Endothelial cell of umbilical vein (primary cell): ENCODE measurements around the gene SMAD7. TPM values are rescaled to one million over a fixed set of nuclear protein-coding genes. Genes with fewer than 3 reads are reported as not detected.

Source experiments
- BruUV-seq: library from RNA; stranded (reverse); fragments of 400-500 nt; replicated peaks from 2 replicates; lab custom pipeline; 2021; lab: Mats Ljungman, UMichigan
- CTCF ChIA-PET: fragments of 300-600, 350-600 bp; sonication (Branson Sonifier 250); formaldehyde crosslinking; loops from one replicate; lab custom pipeline; 2021; ENCODE audit warnings: antibody characterized with exemption, inconsistent platforms; lab: Charles Lee
- POLR2A ChIA-PET: fragments of 300-600, 350-600 bp; sonication (Branson Sonifier 250); formaldehyde crosslinking; loops from one replicate; lab custom pipeline; 2021; ENCODE audit warnings: antibody characterized with exemption, inconsistent platforms; lab: Charles Lee
- DNase-seq: peaks from one replicate; pipeline ENCODE4 v3.0.0-alpha.2; 2011; ENCODE audit warnings: low read depth, low spot score
- FAIRE-seq: peaks from 2 replicates; lab custom pipeline; 2011; peaks lifted over from hg19 to GRCh38; lab: Jason Lieb, UNC
- H2AFZ ChIP-seq: 2 replicates; pipeline ENCODE4 v1.6.0; 2012; ENCODE audit warnings: low read depth, low read length, control low read depth, inconsistent platforms
- H3K27ac ChIP-seq: 2 replicates; pipeline ENCODE4 v1.5.1; 2011; ENCODE audit warnings: low read depth, mild to moderate bottlenecking, control low read depth, low read length, moderate library complexity; ENCODE audit not compliant: insufficient read depth
- H3K27me3 ChIP-seq, 2 experiments: 2 replicates each; pipeline versions ENCODE4 v1.6.0 to v1.6.1; 2011; ENCODE audit warnings: low read length in 2 of 2, mixed read lengths in 1 of 2; ENCODE audit not compliant: control insufficient read depth in 2 of 2, insufficient read depth in 2 of 2
- H3K36me3 ChIP-seq, 2 experiments: 2 replicates in 1 of 2; 3 replicates in 1 of 2; pipeline ENCODE4 v1.5.1; 2011; ENCODE audit warnings: low read length in 2 of 2, mild to moderate bottlenecking in 1 of 2, moderate library complexity in 1 of 2; ENCODE audit not compliant: control insufficient read depth in 2 of 2, insufficient read depth in 2 of 2; ENCODE audit errors: extremely low read depth in 1 of 2
- H3K4me1 ChIP-seq: 3 replicates; pipeline ENCODE4 v1.5.1; 2011; ENCODE audit warnings: mild to moderate bottlenecking, low read length; ENCODE audit not compliant: control insufficient read depth, insufficient read depth; ENCODE audit errors: extremely low read depth
- H3K4me2 ChIP-seq: 2 replicates; pipeline ENCODE4 v1.6.1; 2011; ENCODE audit warnings: low read length, control low read depth, mixed read lengths; ENCODE audit not compliant: insufficient read depth
- H3K4me3 ChIP-seq, 3 experiments: fragments of 200-600 bp in 1 of 3; sonication (generic), shearing (Covaris generic) in 1 of 3; replicated peaks in 1 of 3; 2 replicates each; pipeline ENCODE4 v1.5.1; 2011 to 2016; ENCODE audit warnings: control low read depth in 3 of 3, low read length in 3 of 3, mild to moderate bottlenecking in 2 of 3, inconsistent platforms in 1 of 3, low read depth in 1 of 3, moderate library complexity in 1 of 3; ENCODE audit not compliant: insufficient read depth in 1 of 3
- H3K79me2 ChIP-seq: 2 replicates; pipeline ENCODE4 v1.6.0; 2012; ENCODE audit warnings: low read length, inconsistent platforms; ENCODE audit not compliant: control insufficient read depth, insufficient read depth
- H3K9ac ChIP-seq: replicated peaks from 2 replicates; pipeline ENCODE3; 2011; ENCODE audit warnings: low read length, control low read depth; ENCODE audit not compliant: insufficient read depth; ENCODE audit errors: extremely low read depth
- H3K9me1 ChIP-seq: replicated peaks from 3 replicates; pipeline ENCODE4 v1.6.0; 2011; ENCODE audit warnings: mild to moderate bottlenecking, low read length; ENCODE audit not compliant: control insufficient read depth, insufficient read depth; ENCODE audit errors: extremely low read depth
- H3K9me3 ChIP-seq: replicated peaks from 2 replicates; pipeline ENCODE4 v1.5.1; 2012; ENCODE audit warnings: low read length, inconsistent platforms; ENCODE audit not compliant: control insufficient read depth, insufficient read depth
- H4K20me1 ChIP-seq: replicated peaks from 2 replicates; pipeline ENCODE3; 2011; ENCODE audit warnings: mild to moderate bottlenecking, low read length; ENCODE audit not compliant: control insufficient read depth, insufficient read depth; ENCODE audit errors: extremely low read depth
- CTCF ChIP-seq, 2 donors: IDR thresholded peaks; 1 replicate in 1 of 2; 2 replicates in 1 of 2; pipeline ENCODE4 v1.5.1; 2011; ENCODE audit warnings: low read length in 2 of 2, mild to moderate bottlenecking in 2 of 2, moderate library complexity in 2 of 2, control low read depth in 1 of 2, inconsistent platforms in 1 of 2, low read depth in 1 of 2; ENCODE audit not compliant: insufficient read depth in 1 of 2; ENCODE audit errors: extremely low read depth in 1 of 2
- EZH2 ChIP-seq: IDR thresholded peaks from 2 replicates; pipeline ENCODE4 v1.6.1; 2012; ENCODE audit warnings: borderline replicate concordance, low read depth, mild to moderate bottlenecking, moderate library complexity, low read length, inconsistent platforms; ENCODE audit not compliant: severe bottlenecking
- FOS ChIP-seq: IDR thresholded peaks from 2 replicates; pipeline ENCODE4 v1.6.1; 2011; ENCODE audit warnings: mild to moderate bottlenecking, low read length, moderate library complexity, borderline replicate concordance; ENCODE audit not compliant: insufficient read depth
- GATA2 ChIP-seq: IDR thresholded peaks from 2 replicates; pipeline ENCODE4 v1.7.0; 2011; ENCODE audit warnings: low read depth, mild to moderate bottlenecking, moderate library complexity, mixed read lengths, low read length; ENCODE audit not compliant: insufficient read length, insufficient read depth
- JUN ChIP-seq: IDR thresholded peaks from 2 replicates; pipeline ENCODE4 v1.6.1; 2011; ENCODE audit warnings: borderline replicate concordance, low read depth; ENCODE audit not compliant: insufficient read length, insufficient read depth
- MAX ChIP-seq: IDR thresholded peaks from 2 replicates; pipeline ENCODE4 v1.6.1; 2011; ENCODE audit not compliant: insufficient read depth, insufficient read length
- MYC ChIP-seq: IDR thresholded peaks from one replicate; pipeline ENCODE4 v1.6.1; 2011; ENCODE audit warnings: mild to moderate bottlenecking, low read depth, low read length
- POLR2A ChIP-seq: IDR thresholded peaks from 2 replicates; pipeline ENCODE4 v1.6.1; 2012; ENCODE audit warnings: low read depth, mild to moderate bottlenecking, control low read depth, low read length
- POLR2AphosphoS5 ChIP-seq: IDR thresholded peaks from 2 replicates; pipeline ENCODE4 v1.6.1; 2012; ENCODE audit warnings: low read depth, mild to moderate bottlenecking, control low read depth, low read length, moderate library complexity; ENCODE audit not compliant: insufficient read depth
- dilution Hi-C: fragments of 300-500 bp; cut with MboI; formaldehyde crosslinking; loops from one replicate; pipeline ENCODE4 v1.15.0; 2019; ENCODE audit warnings: low sequenced_read_pairs; ENCODE audit not compliant: extremely low pct_ligation_motif_present
- intact Hi-C: fragments of 100-400 bp; cut with micrococcal nuclease; formaldehyde crosslinking; loops from one replicate; pipeline ENCODE4 v1.10.0; 2022
- polyA plus RNA-seq, 4 experiments: library from polyadenylated mRNA; depleted of rRNA in 3 of 4; stranded (reverse) in 3 of 4; unstranded in 1 of 4; fragments of >200 nt; gene quantifications; 2 replicates each; pipeline versions ENCODE4 v1.2.1 to v1.2.3, GENCODE V29; 2011 to 2012; ENCODE audit warnings: missing spikeins in 1 of 4
- total RNA-seq: library from RNA; stranded (reverse); gene quantifications from 2 replicates; pipeline ENCODE4 v1.2.3, GENCODE V29; 2021

The SMAD7 gene
- total and polyA plus RNA-seq, 2 donors (not counting 3 experiments of a cell fraction or from before 2014, with no cell fraction given), result 3.6 to 8.0 TPM

- Histone ChIP-seq H3K9ac (peak overlapping the region; percentile 47), H3K27ac (no peak overlapping the region), H3K4me2 (peak overlapping the region; percentile 68), H3K9me3 (no peaks in the 10 kb centered on the region), H3K9me1 (no peaks in the 10 kb centered on the region), H3K79me2 (no peaks in the 10 kb centered on the region), H3K4me3 (peak overlapping the region; percentile 45 to 74 (median 60)), H3K27me3 (no peaks in the 10 kb centered on the region), H4K20me1 (no peaks in the 10 kb centered on the region), H2AFZ (peak overlapping the region; percentile 78), H3K4me1 (peaks cover 7% of the 10 kb centered on the region), H3K36me3 (no peaks in the 10 kb centered on the region)
- TF ChIP-seq EZH2 (no peak), GATA2 (no peak), MAX (no peak), POLR2AphosphoS5 (no peak), POLR2A (no peak), CTCF (IDR thresholded peaks at IDR 0.05; ENCODE audit: extremely low read depth in 1 of 2, insufficient read depth in 1 of 2, low read depth in 1 of 2, low read length in 2 of 2) (no peak), FOS (no peak), MYC (no peak), JUN (no peak)
- intact Hi-C loops (no loop called here), dilution Hi-C loops (no loop called here)
- POLR2A ChIA-PET, result no interaction called here
- BruUV-seq, result no TSS peak
- FAIRE-seq (no peak), DNase-seq (no peak)
- CTCF ChIA-PET, result interaction anchor here (1.0 to 1.3 kb wide), 2 partner anchors 23 to 28 kb away, joined by 3 read pairs; no protein-coding TSS in a partner anchor
Measured at GRCh38 chr18:48975120-48975816, 24.5 kb upstream of the SMAD7 start.
